Pancreas (tissue), 10 donors: Measurements from ENCODE around the gene NOTO. TPM values are rescaled to one million over a fixed set of nuclear protein-coding genes. Genes with fewer than 3 reads are reported as not detected.

ENCODE experiments used
- ATAC-seq, 4 donors: fragments of 200-7000 bp; cut with Tn5 transposase; one replicate each; pipeline versions ENCODE4 v1.8.0 to v1.9.1; 2020; ENCODE audit warnings: mild to moderate bottlenecking in 4 of 4, moderate library complexity in 4 of 4
- DNase-seq, 6 donors: peaks; one replicate each; pipeline ENCODE4 v3.0.0-alpha.2; 2020
- FAIRE-seq: peaks from 2 replicates; lab custom pipeline; 2012; peaks lifted over from hg19 to GRCh38; lab: Jason Lieb, UNC
- H3K27ac ChIP-seq, 4 donors: fragments of 200-600 bp; sonication (generic); 1 replicate in 3 of 4; 2 replicates in 1 of 4; pipeline versions ENCODE4 v1.5.0 to v1.8.0; 2020
- H3K27me3 ChIP-seq, 4 donors: fragments of 200-600 bp; one replicate each; pipeline ENCODE4 v1.8.0; 2021
- H3K36me3 ChIP-seq, 3 donors: fragments of 200-600 bp; sonication (generic) in 1 of 3; one replicate each; pipeline versions ENCODE4 v1.5.0 to v1.8.0; 2020 to 2021
- H3K4me1 ChIP-seq, 3 donors: fragments of 200-600 bp; one replicate each; pipeline ENCODE4 v1.8.0; 2021
- H3K4me3 ChIP-seq, 4 donors: fragments of 200-600 bp; sonication (generic) in 2 of 4; one replicate each; pipeline versions ENCODE4 v1.5.0 to v1.8.0; 2020 to 2021
- H3K9me3 ChIP-seq, 4 donors: fragments of 200-600 bp; one replicate each; pipeline ENCODE4 v1.8.0; 2021
- WGBS, 2 donors: extraction: QIAGEN DNeasy Blood & Tissue Kit; methylation state at CpG; one replicate each; pipeline ENCODE4 v1.1.7; 2013; 5-methylcytosine and 5-hydroxymethylcytosine counted together
- intact Hi-C, 3 donors: fragments of 100-400 bp; cut with DNase I; formaldehyde crosslinking; loops; one replicate each; pipeline versions ENCODE4 v1.11.1 to v1.14.2; 2022
- polyA plus RNA-seq, 2 donors: library from polyadenylated mRNA; stranded (reverse); fragments of 200-250 nt; gene quantifications; one replicate each; pipeline ENCODE4 v1.2.3, GENCODE V29; 2013
- total RNA-seq, 6 donors: library from RNA; stranded (reverse); fragmentation: NEBNext Ultra II Directional in 4 of 6; extraction: Animal tissue kit (Norgen Biotek cat#: 25700) in 4 of 6; gene quantifications; one replicate each; pipeline versions ENCODE4 v1.2.1 to v1.2.4, GENCODE V29; 2021 to 2023
- TF ChIP-seq, protein P1 (sequence below), 4 donors: fragments of 200-600 bp; sonication (generic) in 3 of 4; IDR thresholded peaks; one replicate each; pipeline versions ENCODE4 v1.5.0 to v1.8.0; 2021; ENCODE audit warnings: antibody characterized with exemption in 4 of 4
- donor health status: healthy with polysubstance abuse.
- donor health status: DM: no; HTN: no; CAD: no; lungs with moderate emphysema.
- donor health status: DM: no; HTN: no; CAD: no.
- donor health status: control.
- donor health status: control.
- donor health status: Bipolar disorder and iron deficiency.
- donor health status: DM: yes; HTN: yes; CAD: no.
- donor health status: DM: no; HTN: no; CAD: no.
- donor health status: DM: no; HTN: no; CAD: no.
- donor health status: DM: yes; HTN: yes; CAD: no.

Gene NOTO
- total and polyA plus RNA-seq, 8 donors = not detected

DNA sequence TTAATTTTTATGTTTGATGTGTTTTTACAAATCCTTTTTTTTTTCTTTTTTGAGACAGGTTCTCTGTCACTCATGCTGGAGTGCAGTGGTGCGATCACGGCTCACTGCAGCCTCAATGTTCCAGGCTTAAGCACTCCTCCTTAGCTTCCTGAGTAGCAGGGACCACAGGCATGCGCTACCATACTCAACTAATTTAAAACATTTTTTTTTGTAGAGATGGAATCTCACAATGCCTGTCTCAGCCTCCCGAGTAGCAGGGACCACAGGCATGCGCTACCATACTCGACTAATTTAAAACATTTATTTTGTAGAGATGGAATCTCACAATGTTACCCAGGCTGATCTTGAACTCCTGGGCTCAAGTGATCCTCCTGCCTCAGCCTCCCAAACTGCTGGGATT, 3.2 kb downstream of the NOTO start:
- TF ChIP-seq, protein P1, sequence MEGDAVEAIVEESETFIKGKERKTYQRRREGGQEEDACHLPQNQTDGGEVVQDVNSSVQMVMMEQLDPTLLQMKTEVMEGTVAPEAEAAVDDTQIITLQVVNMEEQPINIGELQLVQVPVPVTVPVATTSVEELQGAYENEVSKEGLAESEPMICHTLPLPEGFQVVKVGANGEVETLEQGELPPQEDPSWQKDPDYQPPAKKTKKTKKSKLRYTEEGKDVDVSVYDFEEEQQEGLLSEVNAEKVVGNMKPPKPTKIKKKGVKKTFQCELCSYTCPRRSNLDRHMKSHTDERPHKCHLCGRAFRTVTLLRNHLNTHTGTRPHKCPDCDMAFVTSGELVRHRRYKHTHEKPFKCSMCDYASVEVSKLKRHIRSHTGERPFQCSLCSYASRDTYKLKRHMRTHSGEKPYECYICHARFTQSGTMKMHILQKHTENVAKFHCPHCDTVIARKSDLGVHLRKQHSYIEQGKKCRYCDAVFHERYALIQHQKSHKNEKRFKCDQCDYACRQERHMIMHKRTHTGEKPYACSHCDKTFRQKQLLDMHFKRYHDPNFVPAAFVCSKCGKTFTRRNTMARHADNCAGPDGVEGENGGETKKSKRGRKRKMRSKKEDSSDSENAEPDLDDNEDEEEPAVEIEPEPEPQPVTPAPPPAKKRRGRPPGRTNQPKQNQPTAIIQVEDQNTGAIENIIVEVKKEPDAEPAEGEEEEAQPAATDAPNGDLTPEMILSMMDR (IDR thresholded peaks at IDR 0.05) = no peak
- Histone ChIP-seq H3K9me3 (no peaks in the 10 kb centered on the region), H3K4me1 (peaks cover 0 to 10% (median 4%) of the 10 kb centered on the region in 3 donors), H3K4me3 (no peak overlapping the region), H3K36me3 (no peaks in the 10 kb centered on the region), H3K27ac (no peak overlapping the region), H3K27me3 (peaks cover 0 to 4% (median 0%) of the 10 kb centered on the region in 4 donors)
- WGBS, 2 donors = 90 to 92% methylated on average over 6 of the region's 6 CpGs
- ATAC-seq (no peak), DNase-seq (no peak), FAIRE-seq (no peak)
- intact Hi-C loops = no loop called here

DNA sequence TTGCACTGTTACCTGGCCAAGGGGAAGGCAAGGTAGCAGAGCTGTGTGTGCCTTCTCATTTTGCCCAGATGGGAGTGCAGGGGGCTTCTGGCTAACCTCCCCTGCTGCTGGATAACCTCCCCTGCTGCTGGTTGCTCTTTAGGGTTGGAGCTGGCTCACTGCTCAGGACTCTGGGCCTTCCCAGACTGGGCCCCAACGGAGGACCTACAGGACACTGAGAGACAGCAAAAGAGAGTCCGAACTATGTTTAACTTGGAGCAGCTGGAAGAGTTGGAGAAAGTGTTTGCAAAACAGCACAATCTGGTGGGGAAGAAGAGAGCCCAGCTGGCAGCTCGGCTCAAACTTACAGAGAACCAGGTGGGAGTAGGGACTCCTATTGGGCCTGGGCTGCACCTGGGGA, 5.9 kb downstream of the NOTO start:
- TF ChIP-seq, protein P1 (IDR thresholded peaks at IDR 0.05) = no peak
- ATAC-seq = no peak
- H3K27me3 ChIP-seq = peaks cover 0 to 4% (median 0%) of the 10 kb centered on the region in 4 donors
- H3K36me3 ChIP-seq = no peaks in the 10 kb centered on the region
- no peak for FAIRE-seq
- H3K4me1 ChIP-seq = no peaks in the 10 kb centered on the region
- no peak overlapping the region for H3K27ac ChIP-seq
- no peak for DNase-seq
- 71 to 94% methylated on average over 3 of the region's 3 CpGs for WGBS, 2 donors
- no peaks in the 10 kb centered on the region for H3K9me3 ChIP-seq
- H3K4me3 ChIP-seq = no peak overlapping the region
- intact Hi-C loops = no loop called here

DNA sequence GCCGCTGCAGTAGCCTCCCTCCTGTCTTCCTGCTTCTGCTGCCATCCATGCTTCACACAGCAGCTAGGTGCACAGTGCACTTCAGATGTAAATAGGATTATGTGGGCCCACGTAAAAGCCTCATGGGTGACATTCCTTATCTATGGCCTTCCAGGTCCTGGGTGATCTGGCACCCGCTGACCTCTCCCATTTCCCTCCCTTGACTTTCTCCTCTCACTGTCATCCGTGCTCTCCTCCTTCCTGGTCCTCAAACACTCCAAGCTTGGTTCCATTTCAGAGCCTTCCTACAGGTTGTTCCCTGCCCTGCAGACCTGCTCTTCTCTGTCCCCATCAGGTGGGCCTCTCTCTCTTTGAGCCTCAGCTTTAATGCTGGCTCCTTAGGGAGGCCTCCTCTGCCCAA, 7.6 kb downstream of the NOTO start:
- Histone ChIP-seq H3K4me3 (no peak overlapping the region), H3K9me3 (no peaks in the 10 kb centered on the region), H3K27me3 (no peaks in the 10 kb centered on the region), H3K4me1 (peaks cover 0 to 1% (median 0%) of the 10 kb centered on the region in 3 donors), H3K27ac (no peak overlapping the region), H3K36me3 (no peaks in the 10 kb centered on the region)
- intact Hi-C loops = no loop called here
- ATAC-seq (no peak), DNase-seq (no peak), FAIRE-seq (no peak)
- TF ChIP-seq, protein P1 (IDR thresholded peaks at IDR 0.05) = no peak
- whole genome bisulfite sequencing, 2 donors = 74 to 85% methylated on average over 4 of the region's 4 CpGs

DNA sequence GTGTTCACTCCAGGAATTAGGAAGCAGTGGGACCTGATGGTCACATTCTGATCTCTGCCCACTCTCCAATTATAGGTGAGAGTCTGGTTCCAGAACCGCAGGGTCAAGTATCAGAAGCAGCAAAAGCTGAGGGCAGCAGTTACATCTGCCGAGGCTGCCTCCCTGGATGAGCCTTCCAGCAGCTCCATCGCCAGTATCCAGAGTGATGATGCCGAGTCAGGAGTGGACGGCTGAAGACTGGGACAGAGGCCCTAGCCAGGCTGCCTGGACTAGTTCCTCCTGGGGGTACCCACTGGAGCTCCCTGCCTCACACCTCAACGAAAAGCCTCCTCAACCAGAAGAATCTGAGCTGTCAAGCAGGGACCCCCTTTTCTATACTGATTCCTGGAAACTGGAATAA, 8.3 kb downstream of the NOTO start:
- no peak for DNase-seq
- Histone ChIP-seq H3K9me3 (no peaks in the 10 kb centered on the region), H3K36me3 (no peaks in the 10 kb centered on the region), H3K4me1 (peaks cover 0 to 3% (median 0%) of the 10 kb centered on the region in 3 donors), H3K4me3 (no peak overlapping the region), H3K27ac (no peak overlapping the region), H3K27me3 (no peaks in the 10 kb centered on the region)
- TF ChIP-seq, protein P1 (IDR thresholded peaks at IDR 0.05) = no peak
- no peak for FAIRE-seq
- intact Hi-C loops = no loop called here
- WGBS, 2 donors = 78 to 91% methylated on average over 6 of the region's 6 CpGs
- ATAC-seq = no peak

DNA sequence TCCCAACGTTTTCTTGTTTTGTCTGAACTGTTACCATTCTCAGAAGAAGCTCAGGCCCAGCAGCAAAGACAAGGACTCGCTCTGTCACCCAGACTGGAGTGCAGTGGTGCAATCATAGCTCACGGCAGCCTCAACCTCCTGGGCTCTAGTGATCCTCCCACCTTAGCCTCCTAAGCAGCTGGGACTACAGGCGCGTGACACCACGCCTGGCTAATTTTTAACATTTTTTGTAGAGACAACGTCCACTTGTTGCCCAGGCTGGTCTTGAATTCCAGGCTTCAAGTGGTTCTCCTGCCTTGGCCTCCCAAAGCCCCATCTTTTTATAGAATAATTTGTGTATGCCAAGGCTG, 9.7 kb downstream of the NOTO start:
- TF ChIP-seq, protein P1 (IDR thresholded peaks at IDR 0.05) = no peak
- DNase-seq (no peak), FAIRE-seq (no peak), ATAC-seq (no peak)
- WGBS, 2 donors = 61 to 66% methylated on average over 7 of the region's 7 CpGs
- intact Hi-C loops = no loop called here
- H3K27me3 ChIP-seq = no peaks in the 10 kb centered on the region
- peaks cover 0 to 3% (median 0%) of the 10 kb centered on the region in 3 donors for H3K4me1 ChIP-seq
- H3K27ac ChIP-seq = no peak overlapping the region
- no peaks in the 10 kb centered on the region for H3K36me3 ChIP-seq
- no peaks in the 10 kb centered on the region for H3K9me3 ChIP-seq
- H3K4me3 ChIP-seq = no peak overlapping the region
